Endothelial cell of umbilical vein (primary cell): ENCODE data around the gene PCNA. TPM values are rescaled to one million over a fixed set of nuclear protein-coding genes. Genes with fewer than 3 reads are reported as not detected.
A peak's percentile ranks its signal among the peaks of the same experiment; 100 is the strongest.

Source experiments
- Bru-seq: library from RNA; stranded (reverse); fragments of 400-500 nt; gene quantifications from one replicate; lab custom pipeline; 2021; lab: Mats Ljungman, UMichigan
- BruChase-seq, 2 experiments: library from RNA; stranded (reverse); fragments of 400-500 nt; gene quantifications; one replicate each; lab custom pipeline; 2021; lab: Mats Ljungman, UMichigan
- BruUV-seq: library from RNA; stranded (reverse); fragments of 400-500 nt; replicated peaks from 2 replicates; lab custom pipeline; 2021; lab: Mats Ljungman, UMichigan
- CTCF ChIA-PET: fragments of 300-600, 350-600 bp; sonication (Branson Sonifier 250); formaldehyde crosslinking; loops from one replicate; lab custom pipeline; 2021; ENCODE audit warnings: antibody characterized with exemption, inconsistent platforms; lab: Charles Lee
- POLR2A ChIA-PET: fragments of 300-600, 350-600 bp; sonication (Branson Sonifier 250); formaldehyde crosslinking; loops from one replicate; lab custom pipeline; 2021; ENCODE audit warnings: antibody characterized with exemption, inconsistent platforms; lab: Charles Lee
- DNase-seq: peaks from one replicate; pipeline ENCODE4 v3.0.0-alpha.2; 2011; ENCODE audit warnings: low read depth, low spot score
- FAIRE-seq: peaks from 2 replicates; lab custom pipeline; 2011; peaks lifted over from hg19 to GRCh38; lab: Jason Lieb, UNC
- H2AFZ ChIP-seq: 2 replicates; pipeline ENCODE4 v1.6.0; 2012; ENCODE audit warnings: low read depth, low read length, control low read depth, inconsistent platforms
- H3K27ac ChIP-seq: 2 replicates; pipeline ENCODE4 v1.5.1; 2011; ENCODE audit warnings: low read depth, mild to moderate bottlenecking, control low read depth, low read length, moderate library complexity; ENCODE audit not compliant: insufficient read depth
- H3K27me3 ChIP-seq, 2 experiments: 2 replicates each; pipeline versions ENCODE4 v1.6.0 to v1.6.1; 2011; ENCODE audit warnings: low read length in 2 of 2, mixed read lengths in 1 of 2; ENCODE audit not compliant: control insufficient read depth in 2 of 2, insufficient read depth in 2 of 2
- H3K36me3 ChIP-seq, 2 experiments: 2 replicates in 1 of 2; 3 replicates in 1 of 2; pipeline ENCODE4 v1.5.1; 2011; ENCODE audit warnings: low read length in 2 of 2, mild to moderate bottlenecking in 1 of 2, moderate library complexity in 1 of 2; ENCODE audit not compliant: control insufficient read depth in 2 of 2, insufficient read depth in 2 of 2; ENCODE audit errors: extremely low read depth in 1 of 2
- H3K4me1 ChIP-seq: 3 replicates; pipeline ENCODE4 v1.5.1; 2011; ENCODE audit warnings: mild to moderate bottlenecking, low read length; ENCODE audit not compliant: control insufficient read depth, insufficient read depth; ENCODE audit errors: extremely low read depth
- H3K4me2 ChIP-seq: 2 replicates; pipeline ENCODE4 v1.6.1; 2011; ENCODE audit warnings: low read length, control low read depth, mixed read lengths; ENCODE audit not compliant: insufficient read depth
- H3K4me3 ChIP-seq, 3 experiments: fragments of 200-600 bp in 1 of 3; sonication (generic), shearing (Covaris generic) in 1 of 3; replicated peaks in 1 of 3; 2 replicates each; pipeline ENCODE4 v1.5.1; 2011 to 2016; ENCODE audit warnings: control low read depth in 3 of 3, low read length in 3 of 3, mild to moderate bottlenecking in 2 of 3, inconsistent platforms in 1 of 3, low read depth in 1 of 3, moderate library complexity in 1 of 3; ENCODE audit not compliant: insufficient read depth in 1 of 3
- H3K79me2 ChIP-seq: 2 replicates; pipeline ENCODE4 v1.6.0; 2012; ENCODE audit warnings: low read length, inconsistent platforms; ENCODE audit not compliant: control insufficient read depth, insufficient read depth
- H3K9ac ChIP-seq: replicated peaks from 2 replicates; pipeline ENCODE3; 2011; ENCODE audit warnings: low read length, control low read depth; ENCODE audit not compliant: insufficient read depth; ENCODE audit errors: extremely low read depth
- H3K9me1 ChIP-seq: replicated peaks from 3 replicates; pipeline ENCODE4 v1.6.0; 2011; ENCODE audit warnings: mild to moderate bottlenecking, low read length; ENCODE audit not compliant: control insufficient read depth, insufficient read depth; ENCODE audit errors: extremely low read depth
- H3K9me3 ChIP-seq: replicated peaks from 2 replicates; pipeline ENCODE4 v1.5.1; 2012; ENCODE audit warnings: low read length, inconsistent platforms; ENCODE audit not compliant: control insufficient read depth, insufficient read depth
- H4K20me1 ChIP-seq: replicated peaks from 2 replicates; pipeline ENCODE3; 2011; ENCODE audit warnings: mild to moderate bottlenecking, low read length; ENCODE audit not compliant: control insufficient read depth, insufficient read depth; ENCODE audit errors: extremely low read depth
- POLR2A ChIP-seq: IDR thresholded peaks from 2 replicates; pipeline ENCODE4 v1.6.1; 2012; ENCODE audit warnings: low read depth, mild to moderate bottlenecking, control low read depth, low read length
- POLR2AphosphoS5 ChIP-seq: IDR thresholded peaks from 2 replicates; pipeline ENCODE4 v1.6.1; 2012; ENCODE audit warnings: low read depth, mild to moderate bottlenecking, control low read depth, low read length, moderate library complexity; ENCODE audit not compliant: insufficient read depth
- dilution Hi-C: fragments of 300-500 bp; cut with MboI; formaldehyde crosslinking; loops from one replicate; pipeline ENCODE4 v1.15.0; 2019; ENCODE audit warnings: low sequenced_read_pairs; ENCODE audit not compliant: extremely low pct_ligation_motif_present
- intact Hi-C: fragments of 100-400 bp; cut with micrococcal nuclease; formaldehyde crosslinking; loops from one replicate; pipeline ENCODE4 v1.10.0; 2022
- long read RNA-seq: library from polyadenylated mRNA; stranded (forward); transcript quantifications from one replicate; pipeline ENCODE4 v2.0.0, GENCODE V29; 2021
- polyA minus RNA-seq, 3 experiments: library from RNA; depleted of rRNA, polyadenylated mRNA; stranded (reverse); fragments of >200 nt; gene quantifications; 1 replicate in 1 of 3; 2 replicates in 2 of 3; pipeline ENCODE4 v1.2.3, GENCODE V29; 2011
- polyA plus RNA-seq, 4 experiments: library from polyadenylated mRNA; depleted of rRNA in 3 of 4; stranded (reverse) in 3 of 4; unstranded in 1 of 4; fragments of >200 nt; gene quantifications; 2 replicates each; pipeline versions ENCODE4 v1.2.1 to v1.2.3, GENCODE V29; 2011 to 2012; ENCODE audit warnings: missing spikeins in 1 of 4
- total RNA-seq: library from RNA; stranded (reverse); gene quantifications from 2 replicates; pipeline ENCODE4 v1.2.3, GENCODE V29; 2021
- TF ChIP-seq, protein P1 (sequence below), 2 donors: IDR thresholded peaks; 1 replicate in 1 of 2; 2 replicates in 1 of 2; pipeline ENCODE4 v1.5.1; 2011; ENCODE audit warnings: low read length in 2 of 2, mild to moderate bottlenecking in 2 of 2, moderate library complexity in 2 of 2, control low read depth in 1 of 2, inconsistent platforms in 1 of 2, low read depth in 1 of 2; ENCODE audit not compliant: insufficient read depth in 1 of 2; ENCODE audit errors: extremely low read depth in 1 of 2
- TF ChIP-seq, protein P2 (sequence below): IDR thresholded peaks from 2 replicates; pipeline ENCODE4 v1.6.1; 2011; ENCODE audit not compliant: insufficient read depth, insufficient read length

PCNA gene
- 161 and 175 TPM in 2 replicates for total RNA-seq
- polyA plus RNA-seq: 261 and 295 TPM in 2 replicates
- 260 and 295 TPM in 2 replicates for polyA plus RNA-seq (2011; cell fraction: cytosol; rRNA removed)
- 125 and 178 TPM in 2 replicates for polyA plus RNA-seq (2011; cell fraction: nucleus; rRNA removed)
- polyA plus RNA-seq (2012): 108 and 212 TPM in 2 replicates
- 94.7 and 108 TPM in 2 replicates for polyA minus RNA-seq
- 273 TPM for polyA minus RNA-seq (2011; cell fraction: cytosol; rRNA and poly(A)+ RNA removed)
- polyA minus RNA-seq (2011; cell fraction: nucleus; rRNA and poly(A)+ RNA removed): 36.3 and 38.9 TPM in 2 replicates
- percentile 94 among the genes with signal in this experiment for Bru-seq, nascent RNA
- BruChase-seq, experiment 1, labeled RNA remaining after a 6-hour chase: percentile 97 among the genes with signal in this experiment
- BruChase-seq, experiment 2, labeled RNA remaining after a 2-hour chase: percentile 91 among the genes with signal in this experiment
- long read RNA-seq, transcript PCNA-201 (6 exons, 1,344 nt): major isoform, 200 of 258 reads
- long read RNA-seq, transcript PCNA-202 (7 exons, 1,359 nt): minor isoform, 23 of 258 reads
- long read RNA-seq, partial matches to known transcripts: 32 of 258 reads
- long read RNA-seq, other reads (novel, unspliced or antisense): 3 of 258 reads

DNA sequence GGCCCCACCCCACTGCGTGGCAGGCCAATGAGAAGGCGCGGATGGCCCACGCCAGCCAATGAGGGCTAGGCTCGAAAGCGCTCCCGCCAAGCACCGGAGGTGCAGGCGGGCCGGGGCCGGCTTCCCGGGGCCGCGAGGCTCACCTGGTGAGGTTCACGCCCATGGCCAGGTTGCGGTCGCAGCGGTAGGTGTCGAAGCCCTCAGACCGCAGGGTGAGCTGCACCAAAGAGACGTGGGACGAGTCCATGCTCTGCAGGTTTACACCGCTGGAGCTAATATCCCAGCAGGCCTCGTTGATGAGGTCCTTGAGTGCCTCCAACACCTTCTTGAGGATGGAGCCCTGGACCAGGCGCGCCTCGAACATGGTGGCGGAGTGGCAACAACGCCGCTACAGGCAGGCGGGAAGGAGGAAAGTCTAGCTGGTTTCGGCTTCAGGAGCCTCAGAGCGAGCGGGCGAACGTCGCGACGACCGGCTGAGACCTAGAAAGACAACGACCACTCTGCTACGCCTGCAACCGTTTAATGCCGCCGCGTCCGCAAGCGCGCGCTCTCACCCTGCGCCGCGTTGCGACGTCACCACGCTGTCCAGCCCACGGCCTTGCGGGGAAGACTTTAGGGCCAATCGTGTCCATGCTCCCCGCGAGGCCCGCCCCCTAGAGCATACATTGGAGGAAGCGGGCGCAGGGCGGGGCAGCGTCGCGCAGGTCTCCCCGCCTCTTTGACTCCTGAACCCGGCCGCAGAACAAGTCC lies at the start of gene PCNA:
TSS of gene PCNA (minus strand) at position 524 of the 750 bp plus-strand sequence. CDS start at position 364, 160 bp downstream.
- peak; percentile 98 for DNase-seq
- FAIRE-seq: peak; percentile 93
- peak within 1 kb of the TSS; percentile 91 for H3K4me2 ChIP-seq
- H2AFZ ChIP-seq: peak within 1 kb of the TSS; percentile 61
- H3K9ac ChIP-seq: peak within 1 kb of the TSS; percentile 87
- H3K36me3 ChIP-seq: peaks cover 0 to 3% of the 10 kb centered on the region in 2 experiments
- H3K9me1 ChIP-seq: no peaks in the 10 kb centered on the region
- dilution Hi-C loops: no loop called here
- no peaks in the 10 kb centered on the region for H3K9me3 ChIP-seq
- peak within 1 kb of the TSS; percentile 58 for H3K27ac ChIP-seq
- ChIA-PET POLR2A (interaction anchor here (0.6 to 1.7 kb wide), 2 partner anchors 36 to 72 kb away, joined by 5 to 6 read pairs; no protein-coding TSS in a partner anchor), CTCF (interaction anchor here (0.7 to 1.5 kb wide), 3 partner anchors 18 to 506 kb away, joined by 3 to 4 read pairs (median 4); no protein-coding TSS in a partner anchor)
- H3K79me2 ChIP-seq: peaks cover 37% of the 10 kb centered on the region
- TF ChIP-seq POLR2A: peak; percentile 98
- peak; percentile 99 for TF ChIP-seq POLR2AphosphoS5
- TF ChIP-seq, protein P1, sequence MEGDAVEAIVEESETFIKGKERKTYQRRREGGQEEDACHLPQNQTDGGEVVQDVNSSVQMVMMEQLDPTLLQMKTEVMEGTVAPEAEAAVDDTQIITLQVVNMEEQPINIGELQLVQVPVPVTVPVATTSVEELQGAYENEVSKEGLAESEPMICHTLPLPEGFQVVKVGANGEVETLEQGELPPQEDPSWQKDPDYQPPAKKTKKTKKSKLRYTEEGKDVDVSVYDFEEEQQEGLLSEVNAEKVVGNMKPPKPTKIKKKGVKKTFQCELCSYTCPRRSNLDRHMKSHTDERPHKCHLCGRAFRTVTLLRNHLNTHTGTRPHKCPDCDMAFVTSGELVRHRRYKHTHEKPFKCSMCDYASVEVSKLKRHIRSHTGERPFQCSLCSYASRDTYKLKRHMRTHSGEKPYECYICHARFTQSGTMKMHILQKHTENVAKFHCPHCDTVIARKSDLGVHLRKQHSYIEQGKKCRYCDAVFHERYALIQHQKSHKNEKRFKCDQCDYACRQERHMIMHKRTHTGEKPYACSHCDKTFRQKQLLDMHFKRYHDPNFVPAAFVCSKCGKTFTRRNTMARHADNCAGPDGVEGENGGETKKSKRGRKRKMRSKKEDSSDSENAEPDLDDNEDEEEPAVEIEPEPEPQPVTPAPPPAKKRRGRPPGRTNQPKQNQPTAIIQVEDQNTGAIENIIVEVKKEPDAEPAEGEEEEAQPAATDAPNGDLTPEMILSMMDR (IDR thresholded peaks at IDR 0.05; ENCODE audit: extremely low read depth in 1 of 2, insufficient read depth in 1 of 2, low read depth in 1 of 2, low read length in 2 of 2): no peak
- TF ChIP-seq, protein P2, sequence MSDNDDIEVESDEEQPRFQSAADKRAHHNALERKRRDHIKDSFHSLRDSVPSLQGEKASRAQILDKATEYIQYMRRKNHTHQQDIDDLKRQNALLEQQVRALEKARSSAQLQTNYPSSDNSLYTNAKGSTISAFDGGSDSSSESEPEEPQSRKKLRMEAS: peak; percentile 49
- no peaks in the 10 kb centered on the region for H3K27me3 ChIP-seq
- TSS peak; percentile 33 for BruUV-seq
- intact Hi-C loops: loop anchor here (1.0 to 10.0 kb wide), 2 partner anchors 73 to 235 kb away; no protein-coding TSS in a partner anchor
- no peaks in the 10 kb centered on the region for H4K20me1 ChIP-seq
- H3K4me1 ChIP-seq: peaks cover 22% of the 10 kb centered on the region
- peak within 1 kb of the TSS; percentile 83 to 95 (median 90) for H3K4me3 ChIP-seq
